Esophagus muscularis mucosa (tissue), 4 donors: ENCODE results near the gene NPAS3. TPM values are rescaled to one million over a fixed set of nuclear protein-coding genes. Genes with fewer than 3 reads are reported as not detected.

Experiments
- DNase-seq: peaks from one replicate; pipeline ENCODE4 v3.0.0-alpha.2; 2017; ENCODE audit errors: extremely low spot score
- H3K27ac ChIP-seq, 4 donors: fragments of 200-600 bp; sonication (generic); replicated peaks in 1 of 4; 1 replicate in 3 of 4; 2 replicates in 1 of 4; pipeline ENCODE4 v1.5.1; 2016 to 2019; ENCODE audit warnings: mild to moderate bottlenecking in 1 of 4
- H3K27me3 ChIP-seq, 4 donors: fragments of 200-600 bp; sonication (generic); one replicate each; pipeline versions ENCODE4 v1.5.1 to v1.6.0; 2016 to 2019
- H3K36me3 ChIP-seq, 4 donors: fragments of 200-600 bp; sonication (generic); one replicate each; pipeline ENCODE4 v1.5.1; 2016 to 2019
- H3K4me1 ChIP-seq, 4 donors: fragments of 200-600 bp; sonication (generic); one replicate each; pipeline ENCODE4 v1.5.1; 2016 to 2019
- H3K4me3 ChIP-seq, 4 donors: fragments of 200-600 bp; sonication (generic); 1 replicate in 2 of 4; 2 replicates in 2 of 4; pipeline ENCODE4 v1.5.1; 2016 to 2019; ENCODE audit warnings: mild to moderate bottlenecking in 4 of 4, moderate library complexity in 1 of 4
- H3K9me3 ChIP-seq, 4 donors: fragments of 200-600 bp; sonication (generic); 1 replicate in 3 of 4; 2 replicates in 1 of 4; pipeline ENCODE4 v1.5.1; 2016 to 2019
- CTCF ChIP-seq, 3 experiments: fragments of 200-600 bp in 2 of 3; fragments of 450-650 bp in 1 of 3; sonication (generic) in 2 of 3; IDR thresholded peaks; one replicate each; pipeline ENCODE4 v1.5.1; 2017 to 2019; ENCODE audit warnings: antibody characterized with exemption in 3 of 3, mild to moderate bottlenecking in 2 of 3, moderate library complexity in 1 of 3
- EP300 ChIP-seq: sonication (generic); formaldehyde crosslinking; IDR thresholded peaks from one replicate; pipeline ENCODE4 v1.6.1; 2017; ENCODE audit warnings: antibody characterized with exemption
- POLR2A ChIP-seq: fragments of 450-650 bp; IDR thresholded peaks from one replicate; pipeline ENCODE4 v1.6.1; 2017; ENCODE audit warnings: antibody characterized with exemption, moderate library complexity, mild to moderate bottlenecking, low read depth
- POLR2AphosphoS5 ChIP-seq, 2 donors: sonication (generic); formaldehyde crosslinking; IDR thresholded peaks; one replicate each; pipeline ENCODE4 v1.6.1; 2017; ENCODE audit warnings: antibody characterized with exemption in 2 of 2
- WGBS: methylation state at CpG from one replicate; pipeline ENCODE4 v1.1.5; 2018; 5-methylcytosine and 5-hydroxymethylcytosine counted together
- intact Hi-C: fragments of 100-400 bp; cut with DNase I; formaldehyde crosslinking; loops from one replicate; pipeline ENCODE4 v1.15.1; 2023
- total RNA-seq, 4 donors: library from RNA; depleted of rRNA; stranded (reverse); fragments of >200 nt; gene quantifications; one replicate each; pipeline versions ENCODE4 v1.1.0 to v1.2.1, GENCODE V29; 2016

NPAS3 gene
- total RNA-seq, 4 donors from 2014 or later: 3.3 to 7.3 (median 5.8) TPM

GRCh38 chr14:33010495-33010894, 71.8 kb downstream of the NPAS3 start:
- intact Hi-C loops: no loop called here
- H3K27ac ChIP-seq: no peak overlapping the region
- no peak for DNase-seq
- H3K4me3 ChIP-seq: no peak overlapping the region
- no peaks in the 10 kb centered on the region for H3K36me3 ChIP-seq
- no peaks in the 10 kb centered on the region for H3K27me3 ChIP-seq
- no peaks in the 10 kb centered on the region for H3K4me1 ChIP-seq
- WGBS: 96% methylated on average over 3 of the region's 3 CpGs
- H3K9me3 ChIP-seq: no peaks in the 10 kb centered on the region
- TF ChIP-seq CTCF (IDR thresholded peaks at IDR 0.05): no peak
- TF ChIP-seq POLR2A: no peak
- no peak for TF ChIP-seq EP300
- TF ChIP-seq POLR2AphosphoS5 (IDR thresholded peaks at IDR 0.05): no peak

- Histone ChIP-seq H3K36me3 (no peaks in the 10 kb centered on the region), H3K9me3 (no peaks in the 10 kb centered on the region), H3K27ac (no peak overlapping the region), H3K27me3 (no peaks in the 10 kb centered on the region), H3K4me1 (no peaks in the 10 kb centered on the region), H3K4me3 (no peak overlapping the region)
- TF ChIP-seq EP300 (no peak), POLR2AphosphoS5 (IDR thresholded peaks at IDR 0.05) (no peak), CTCF (IDR thresholded peaks at IDR 0.05) (no peak), POLR2A (no peak)
- intact Hi-C loops: no loop called here
- WGBS: 98% methylated on average over 4 of the region's 4 CpGs
- no peak for DNase-seq
Observed at GRCh38 chr14:33014710-33015109, 76.0 kb downstream of the NPAS3 start.

DNA sequence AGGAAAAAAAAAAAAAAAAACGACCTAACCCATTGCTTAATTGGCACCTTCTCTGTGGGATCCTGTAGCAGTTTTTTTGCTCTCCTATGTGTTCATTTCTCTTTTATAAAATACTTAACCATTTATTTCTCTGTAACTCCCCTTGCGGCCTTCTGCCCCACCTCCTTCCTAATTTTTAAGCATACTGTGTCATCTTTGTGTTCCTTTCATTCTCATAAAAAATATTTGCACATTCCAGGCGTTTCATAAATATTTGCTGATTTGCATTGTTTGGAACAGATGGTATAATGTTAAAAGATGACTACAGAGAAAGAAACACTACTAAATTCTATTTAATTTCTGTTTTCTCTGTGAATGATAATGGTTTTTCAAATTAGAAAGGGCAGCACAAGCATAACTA, 77.9 kb downstream of the NPAS3 start:
- Histone ChIP-seq H3K9me3 (no peaks in the 10 kb centered on the region), H3K36me3 (no peaks in the 10 kb centered on the region), H3K4me3 (no peak overlapping the region), H3K27ac (no peak overlapping the region), H3K4me1 (no peaks in the 10 kb centered on the region), H3K27me3 (no peaks in the 10 kb centered on the region)
- 71% methylated on average over 3 of the region's 3 CpGs for WGBS
- intact Hi-C loops: no loop called here
- no peak for TF ChIP-seq EP300
- no peak for TF ChIP-seq POLR2A
- TF ChIP-seq POLR2AphosphoS5 (IDR thresholded peaks at IDR 0.05): no peak
- no peak for TF ChIP-seq CTCF (IDR thresholded peaks at IDR 0.05)
- no peak for DNase-seq

GRCh38 chr14:33017016-33017415, 78.3 kb downstream of the NPAS3 start:
- WGBS: 91% methylated on average over 2 of the region's 2 CpGs
- no peak overlapping the region for H3K27ac ChIP-seq
- no peaks in the 10 kb centered on the region for H3K27me3 ChIP-seq
- no peaks in the 10 kb centered on the region for H3K36me3 ChIP-seq
- H3K4me3 ChIP-seq: no peak overlapping the region
- intact Hi-C loops: no loop called here
- H3K4me1 ChIP-seq: no peaks in the 10 kb centered on the region
- no peak for DNase-seq
- no peaks in the 10 kb centered on the region for H3K9me3 ChIP-seq
- TF ChIP-seq CTCF (IDR thresholded peaks at IDR 0.05) (no peak), POLR2AphosphoS5 (IDR thresholded peaks at IDR 0.05) (no peak), EP300 (no peak), POLR2A (no peak)

DNA sequence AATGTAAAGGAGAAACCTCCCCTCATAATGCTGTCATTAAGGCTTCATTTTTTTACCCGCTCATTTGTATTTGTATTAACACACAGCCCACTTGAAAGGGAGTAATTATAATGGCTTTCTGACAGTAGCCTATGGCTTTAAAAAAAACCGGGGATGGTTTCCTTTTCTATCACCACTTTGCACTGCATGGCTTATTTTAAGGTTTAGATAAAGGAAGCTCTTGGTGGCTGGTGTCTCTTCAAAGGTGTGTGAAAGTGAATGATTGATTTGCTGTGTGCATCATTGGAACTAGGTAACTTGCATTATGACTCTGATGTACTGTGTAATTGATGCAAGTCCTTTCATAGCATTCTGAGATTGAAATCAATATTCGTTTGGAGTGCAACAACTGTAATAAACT, 80.7 kb downstream of the NPAS3 start:
- WGBS: 93% methylated on average over 3 of the region's 3 CpGs

More for the DNA sequence above, 80.7 kb downstream of the NPAS3 start:
- intact Hi-C loops: no loop called here
- Histone ChIP-seq H3K27me3 (no peaks in the 10 kb centered on the region), H3K9me3 (no peaks in the 10 kb centered on the region), H3K4me1 (no peaks in the 10 kb centered on the region), H3K4me3 (no peak overlapping the region), H3K36me3 (no peaks in the 10 kb centered on the region), H3K27ac (no peak overlapping the region)
- DNase-seq: no peak
- TF ChIP-seq POLR2AphosphoS5 (IDR thresholded peaks at IDR 0.05) (no peak), EP300 (no peak), POLR2A (no peak), CTCF (IDR thresholded peaks at IDR 0.05) (no peak)
